ENCODE data around the gene REXO4. TPM values are rescaled to one million over a fixed set of nuclear protein-coding genes. Genes with fewer than 3 reads are reported as not detected.

REXO4 gene
- polyA plus RNA-seq, 1 of the 3 experiments (the other 2 are of a cell fraction), result 37.3 TPM

DNA sequence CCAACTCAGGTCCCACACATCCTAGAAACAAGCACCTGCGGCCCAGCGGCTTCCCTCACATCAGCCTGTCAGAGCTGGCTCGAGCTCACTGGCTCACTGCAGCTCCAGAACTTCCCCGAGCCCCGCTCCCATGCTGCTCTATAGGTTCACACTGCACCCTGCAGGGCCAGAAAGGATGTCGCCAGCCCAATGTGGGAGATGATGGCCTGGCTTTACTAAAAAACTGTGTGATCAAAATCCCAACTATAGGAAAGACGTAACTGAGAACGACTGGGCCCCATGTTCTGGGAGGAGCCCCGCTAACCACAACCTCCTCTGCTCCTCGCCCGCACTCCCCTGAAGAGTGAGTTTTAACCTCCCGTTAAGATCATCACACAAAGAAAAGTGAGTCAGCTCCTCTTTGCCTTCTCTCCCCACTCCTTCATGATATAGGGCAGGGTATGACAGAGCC is 46.5 kb downstream of the REXO4 start:
- H3K9ac ChIP-seq, result no peak overlapping the region
- no peaks in the 10 kb centered on the region for H3K9me2 ChIP-seq
- peaks cover 89% of the 10 kb centered on the region for H4K20me1 ChIP-seq (ENCODE audit: insufficient read depth)
- H3K27me3 ChIP-seq (ENCODE audit: insufficient read depth), result no peaks in the 10 kb centered on the region
- H3K4me3 ChIP-seq (ENCODE audit: low read depth in 2 of 2, low read length in 1 of 2), result no peak overlapping the region
- H3K4me1 ChIP-seq (ENCODE audit: control insufficient read depth in 1 of 2, insufficient read depth in 2 of 2, low read depth in 1 of 2, low read length in 1 of 2), result peaks cover 5 to 44% of the 10 kb centered on the region in 2 experiments; a peak in 3 of 4 replicates
- H3K79me2 ChIP-seq (ENCODE audit: insufficient read depth), result peaks cover 96% of the 10 kb centered on the region
- H2AFZ ChIP-seq (ENCODE audit: low read depth), result no peak overlapping the region
- WGBS (ENCODE audit: low lambda C conversion rate), result 91% methylated on average over 11 of the region's 12 CpGs
- CTCF ChIA-PET, result interaction anchor here (1.4 to 2.5 kb wide), 3 partner anchors 14 to 115 kb away, joined by 5 to 7 read pairs (median 6); partner anchors contain the start of genes SURF1 and SURF2
- no peak overlapping the region for H3K27ac ChIP-seq (ENCODE audit: low read depth in 2 of 2, low read length in 1 of 2)
- H3K4me2 ChIP-seq, result 0 out of 2 replicates have a peak overlapping the region, but pooled peaks have one; percentile 15
- H3F3A ChIP-seq (replicated peaks; ENCODE audit: insufficient read depth), result no peaks in the 10 kb centered on the region
- no peaks in the 10 kb centered on the region for H3K9me3 ChIP-seq
- POLR2A ChIA-PET, result interaction anchor here (1.0 to 1.1 kb wide), 2 partner anchors 9 to 18 kb away, joined by 3 read pairs; no protein-coding TSS in a partner anchor
- no peak for DNase-seq
- TF ChIP-seq USF1 (IDR thresholded peaks at IDR 0.05; ENCODE audit: borderline replicate concordance, low read depth), result no peak
- no peak for TF ChIP-seq RAD21 (IDR thresholded peaks at IDR 0.05; ENCODE audit: low read length)
- H3K36me3 ChIP-seq (replicated peaks in 1 of 2; ENCODE audit: control insufficient read depth in 1 of 2, insufficient read depth in 2 of 2, low read length in 1 of 2), result peaks cover 31 to 54% of the 10 kb centered on the region in 2 experiments

GRCh38 chr9:133370685-133371084 is 47.1 kb downstream of the REXO4 start:
- DNase-seq, result no peak
- TF ChIP-seq, protein P1, sequence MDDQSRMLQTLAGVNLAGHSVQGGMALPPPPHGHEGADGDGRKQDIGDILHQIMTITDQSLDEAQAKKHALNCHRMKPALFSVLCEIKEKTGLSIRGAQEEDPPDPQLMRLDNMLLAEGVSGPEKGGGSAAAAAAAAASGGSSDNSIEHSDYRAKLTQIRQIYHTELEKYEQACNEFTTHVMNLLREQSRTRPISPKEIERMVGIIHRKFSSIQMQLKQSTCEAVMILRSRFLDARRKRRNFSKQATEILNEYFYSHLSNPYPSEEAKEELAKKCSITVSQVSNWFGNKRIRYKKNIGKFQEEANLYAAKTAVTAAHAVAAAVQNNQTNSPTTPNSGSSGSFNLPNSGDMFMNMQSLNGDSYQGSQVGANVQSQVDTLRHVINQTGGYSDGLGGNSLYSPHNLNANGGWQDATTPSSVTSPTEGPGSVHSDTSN (IDR thresholded peaks at IDR 0.05), result no peak
- TF ChIP-seq IRF3 (IDR thresholded peaks at IDR 0.05; ENCODE audit: low read depth, low read length) (no peak), EP300 (IDR thresholded peaks at IDR 0.05; ENCODE audit: borderline replicate concordance in 1 of 2, low read depth in 1 of 2, low read length in 1 of 2) (no peak), NFIC (IDR thresholded peaks at IDR 0.05; ENCODE audit: borderline replicate concordance) (no peak)
- WGBS (ENCODE audit: low lambda C conversion rate), result 89% methylated on average over 6 of the region's 9 CpGs
- Histone ChIP-seq H3K36me3 (replicated peaks in 1 of 2; ENCODE audit: control insufficient read depth in 1 of 2, insufficient read depth in 2 of 2, low read length in 1 of 2) (peaks cover 37 to 60% of the 10 kb centered on the region in 2 experiments), H3K4me3 (ENCODE audit: low read depth in 2 of 2, low read length in 1 of 2) (no peak overlapping the region), H3K27me3 (ENCODE audit: insufficient read depth) (no peaks in the 10 kb centered on the region), H3F3A (replicated peaks; ENCODE audit: insufficient read depth) (no peaks in the 10 kb centered on the region), H4K20me1 (ENCODE audit: insufficient read depth) (peaks cover 95% of the 10 kb centered on the region), H3K4me1 (ENCODE audit: control insufficient read depth in 1 of 2, insufficient read depth in 2 of 2, low read depth in 1 of 2, low read length in 1 of 2) (peaks cover 5 to 44% of the 10 kb centered on the region in 2 experiments; a peak in 3 of 4 replicates), H2AFZ (ENCODE audit: low read depth) (no peak overlapping the region), H3K9me3 (no peaks in the 10 kb centered on the region), H3K27ac (ENCODE audit: low read depth in 2 of 2, low read length in 1 of 2) (no peak overlapping the region), H3K9me2 (no peaks in the 10 kb centered on the region), H3K9ac (no peak overlapping the region), H3K4me2 (no peak overlapping the region), H3K79me2 (ENCODE audit: insufficient read depth) (peaks cover 100% of the 10 kb centered on the region)
- ChIA-PET CTCF (interaction anchor here (1.4 to 2.5 kb wide), 3 partner anchors 14 to 116 kb away, joined by 5 to 7 read pairs (median 6); partner anchors contain the start of genes SURF1 and SURF2), POLR2A (interaction anchor here (1.1 kb wide), 1 partner anchor 17 kb away, joined by 3 read pairs; no protein-coding TSS in a partner anchor)

DNA sequence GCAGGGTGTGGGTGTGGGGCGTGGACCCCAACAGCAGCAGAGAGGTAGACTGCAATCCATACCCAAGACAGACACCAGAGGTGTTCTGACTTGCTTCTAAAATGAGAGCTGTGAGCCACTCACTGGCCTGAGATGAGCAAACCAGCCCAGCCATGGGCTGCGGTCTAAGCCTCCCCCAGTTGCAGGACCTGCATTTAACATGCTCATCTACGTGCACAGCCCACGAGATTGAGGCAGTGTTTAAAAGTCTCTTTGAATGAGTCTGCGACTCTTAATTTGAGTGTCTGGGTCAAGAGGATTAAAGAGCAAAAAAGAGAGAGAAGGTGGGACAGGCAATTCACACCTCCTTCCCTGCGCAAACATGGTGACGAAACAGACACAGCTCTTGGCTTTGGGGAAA is 47.9 kb downstream of the REXO4 start:
- DNase-seq, result no peak
- Histone ChIP-seq H3K4me1 (ENCODE audit: control insufficient read depth in 1 of 2, insufficient read depth in 2 of 2, low read depth in 1 of 2, low read length in 1 of 2) (peaks cover 5 to 44% of the 10 kb centered on the region in 2 experiments; a peak in 3 of 4 replicates), H4K20me1 (ENCODE audit: insufficient read depth) (peaks cover 97% of the 10 kb centered on the region), H3K9ac (no peak overlapping the region), H3F3A (replicated peaks; ENCODE audit: insufficient read depth) (no peaks in the 10 kb centered on the region), H3K27me3 (ENCODE audit: insufficient read depth) (no peaks in the 10 kb centered on the region), H3K4me2 (no peak overlapping the region), H3K4me3 (ENCODE audit: low read depth in 2 of 2, low read length in 1 of 2) (no peak overlapping the region), H3K36me3 (replicated peaks in 1 of 2; ENCODE audit: control insufficient read depth in 1 of 2, insufficient read depth in 2 of 2, low read length in 1 of 2) (peaks cover 43 to 67% of the 10 kb centered on the region in 2 experiments), H3K79me2 (ENCODE audit: insufficient read depth) (peaks cover 100% of the 10 kb centered on the region), H3K27ac (ENCODE audit: low read depth in 2 of 2, low read length in 1 of 2) (no peak overlapping the region; a peak in 1 of 4 replicates), H2AFZ (ENCODE audit: low read depth) (no peak overlapping the region), H3K9me3 (no peaks in the 10 kb centered on the region), H3K9me2 (no peaks in the 10 kb centered on the region)
- 91% methylated on average over 7 of the region's 7 CpGs for WGBS (ENCODE audit: low lambda C conversion rate)
- POLR2A ChIA-PET, result no interaction called here
- CTCF ChIA-PET, result interaction anchor here (2.4 to 2.5 kb wide), 2 partner anchors 33 to 116 kb away, joined by 6 to 7 read pairs; no protein-coding TSS in a partner anchor
- TF ChIP-seq RCOR1 (IDR thresholded peaks at IDR 0.05; ENCODE audit: low read length) (no peak), USF1 (IDR thresholded peaks at IDR 0.05; ENCODE audit: borderline replicate concordance, low read depth) (no peak), SIN3A (IDR thresholded peaks at IDR 0.05; ENCODE audit: borderline replicate concordance, low read depth, low read length) (no peak), POLR2AphosphoS5 (IDR thresholded peaks at IDR 0.05; ENCODE audit: low read depth, low read length) (no peak), IRF3 (IDR thresholded peaks at IDR 0.05; ENCODE audit: low read depth, low read length) (no peak), RAD21 (IDR thresholded peaks at IDR 0.05; ENCODE audit: low read length) (no peak)
- TF ChIP-seq, protein P1 (IDR thresholded peaks at IDR 0.05), result no peak
